SK-N-SH treated with all-trans-retinoic acid at 6 μM for 48 hours (cell line): Measurements from ENCODE around the gene RASSF10.

Experiments used
- ATAC-seq: fragments of 200-7000 bp; cut with Tn5 transposase; 3 replicates; pipeline ENCODE4 v1.9.1; 2020; ENCODE audit warnings: mild to moderate bottlenecking, moderate library complexity
- CREB5 ChIP-seq: fragments of 250-450 bp; sonication (Bioruptor Pico); IDR thresholded peaks from 2 replicates; pipeline ENCODE4 v1.5.1; 2020; ENCODE audit warnings: low read depth, mild to moderate bottlenecking, moderate library complexity
- CSDC2 ChIP-seq: fragments of 250-450 bp; sonication (Bioruptor Pico); IDR thresholded peaks from 2 replicates; pipeline ENCODE4 v1.5.0; 2020; ENCODE audit warnings: mild to moderate bottlenecking, moderate library complexity
- GLIS3 ChIP-seq: fragments of 250-450 bp; sonication (Bioruptor Pico); IDR thresholded peaks from 2 replicates; pipeline ENCODE4 v1.5.0; 2020; ENCODE audit warnings: mild to moderate bottlenecking, moderate library complexity
- ISL1 ChIP-seq: fragments of 250-450 bp; sonication (Bioruptor Pico); IDR thresholded peaks from 2 replicates; pipeline ENCODE4 v2.1.2; 2022; ENCODE audit warnings: mild to moderate bottlenecking, moderate library complexity
- OSR1 ChIP-seq: fragments of 250-450 bp; sonication (Bioruptor Pico); IDR thresholded peaks from 2 replicates; pipeline ENCODE4 v1.8.0; 2022; ENCODE audit warnings: moderate library complexity, mild to moderate bottlenecking, inconsistent platforms
- PPARA ChIP-seq: fragments of 250-450 bp; sonication (Bioruptor Pico); IDR thresholded peaks from 2 replicates; pipeline ENCODE4 v1.5.0; 2020; ENCODE audit warnings: mild to moderate bottlenecking, borderline replicate concordance
- SNAI2 ChIP-seq: fragments of 250-450 bp; sonication (Bioruptor Pico); IDR thresholded peaks from 2 replicates; pipeline ENCODE4 v1.5.0; 2020; ENCODE audit warnings: mild to moderate bottlenecking, moderate library complexity
- TSHZ2 ChIP-seq: fragments of 250-450 bp; sonication (Bioruptor Pico); IDR thresholded peaks from 2 replicates; pipeline ENCODE4 v1.5.0; 2020; ENCODE audit warnings: mild to moderate bottlenecking, moderate library complexity

Gene RASSF10

GRCh38 chr11:13061294-13061990 lies 52.3 kb downstream of the RASSF10 start:
- no peak for TF ChIP-seq GLIS3 (CRISPR knock-in tag)
- TF ChIP-seq PPARA (CRISPR knock-in tag) = no peak
- TF ChIP-seq TSHZ2 (CRISPR knock-in tag) = no peak
- TF ChIP-seq CSDC2 = no peak
- no peak for TF ChIP-seq ISL1 (CRISPR knock-in tag)
- TF ChIP-seq CREB5 = no peak
- TF ChIP-seq OSR1 (CRISPR knock-in tag) = no peak
- no peak for TF ChIP-seq SNAI2 (CRISPR knock-in tag)

More at GRCh38 chr11:13061294-13061990, 52.3 kb downstream of the RASSF10 start:
- ATAC-seq = no peak
